COR-L47 (cell line): Measurements from ENCODE around the gene ANO1.
"Not testable (repeated sequence)": the region's sequence is repeated elsewhere in the genome, so short reads cannot be mapped to it uniquely, and the experiment has no call there.

Experiments used
- DNase-seq: peaks from one replicate; lab custom pipeline; 2025; lab: John Stamatoyannopoulos, UW

ANO1 gene

GRCh38 chr11:70210051-70210501, 132.0 kb downstream of the ANO1 start:
- DNase-seq = no peak

GRCh38 chr11:70210530-70210929, 132.4 kb downstream of the ANO1 start:
- DNase-seq = no peak

GRCh38 chr11:70212227-70212811, 134.2 kb downstream of the ANO1 start:
- DNase-seq = no peak

- DNase-seq = not testable (repeated sequence)
Measured at GRCh38 chr11:70217388-70217787, 139.3 kb downstream of the ANO1 start.

GRCh38 chr11:70218076-70218475, 140.0 kb downstream of the ANO1 start:
- DNase-seq = not testable (repeated sequence)

- no peak for DNase-seq
Measured at GRCh38 chr11:70220136-70220535, 142.0 kb downstream of the ANO1 start.

GRCh38 chr11:70220920-70221319, 142.8 kb downstream of the ANO1 start:
- DNase-seq = no peak

- DNase-seq = no peak
Measured at GRCh38 chr11:70225681-70226177, 147.6 kb downstream of the ANO1 start.

- no peak for DNase-seq
Measured at GRCh38 chr11:70226183-70226582, 148.1 kb downstream of the ANO1 start.

- no peak for DNase-seq
Measured at GRCh38 chr11:70226967-70227366, 148.8 kb downstream of the ANO1 start.

- DNase-seq = no peak
Measured at GRCh38 chr11:70229737-70230136, 151.6 kb downstream of the ANO1 start.

GRCh38 chr11:70230151-70230839, 152.2 kb downstream of the ANO1 start:
- DNase-seq = no peak

- no peak for DNase-seq
Measured at GRCh38 chr11:70230840-70231710, 153.0 kb downstream of the ANO1 start.

GRCh38 chr11:70233034-70233433, 154.9 kb downstream of the ANO1 start:
- no peak for DNase-seq

GRCh38 chr11:70233511-70233934, 155.4 kb downstream of the ANO1 start:
- no peak for DNase-seq

GRCh38 chr11:70233962-70234361, 155.8 kb downstream of the ANO1 start:
- DNase-seq = no peak
